ENCODE measurements around the gene UBASH3B. TPM values are rescaled to one million over a fixed set of nuclear protein-coding genes. Genes with fewer than 3 reads are reported as not detected.
A peak's percentile ranks its signal among the peaks of the same experiment; 100 is the strongest.

UBASH3B gene
- total RNA-seq, 2 experiments from 2014 or later = 54.7 to 73.0 TPM

DNA sequence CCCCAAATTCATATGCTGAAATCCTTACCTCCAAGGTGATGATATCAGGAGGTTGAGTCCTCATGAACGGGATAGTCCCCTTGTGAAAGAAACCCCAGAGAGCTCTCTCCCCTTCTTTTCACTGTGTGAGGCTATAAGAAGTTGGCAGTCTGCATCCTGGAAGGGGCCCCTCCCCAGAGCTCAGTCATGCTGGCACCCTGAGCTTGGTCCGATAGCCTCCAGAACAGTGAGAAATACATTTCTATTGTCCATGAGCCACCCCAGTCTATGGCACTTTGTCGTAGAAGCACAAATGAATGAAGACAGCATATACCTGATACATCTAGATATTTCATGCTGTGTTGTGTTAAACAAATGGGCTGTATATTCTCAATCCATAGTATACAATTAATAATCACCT, 101.7 kb downstream of the UBASH3B start:
- DNase-seq (ENCODE audit: low spot score) = no peak
- intact Hi-C loops (cut with micrococcal nuclease; ENCODE audit: unreplicated experiment) = loop anchor here (2.0 to 10.0 kb wide), 4 partner anchors 98 to 508 kb away; partner anchors contain the start of gene HSPA8
- H2AFZ ChIP-seq (ENCODE audit: low read length) = no peak overlapping the region
- H3K4me1 ChIP-seq (ENCODE audit: insufficient read depth, low read length, poor library complexity, severe bottlenecking) = peaks cover 48% of the 10 kb centered on the region
- no peaks in the 10 kb centered on the region for H3K9me3 ChIP-seq (ENCODE audit: low read length)
- no peak for TF ChIP-seq EZH2phosphoT487 (IDR thresholded peaks at IDR 0.05; ENCODE audit: borderline replicate concordance, low read depth, low read length)
- TF ChIP-seq, protein P1, sequence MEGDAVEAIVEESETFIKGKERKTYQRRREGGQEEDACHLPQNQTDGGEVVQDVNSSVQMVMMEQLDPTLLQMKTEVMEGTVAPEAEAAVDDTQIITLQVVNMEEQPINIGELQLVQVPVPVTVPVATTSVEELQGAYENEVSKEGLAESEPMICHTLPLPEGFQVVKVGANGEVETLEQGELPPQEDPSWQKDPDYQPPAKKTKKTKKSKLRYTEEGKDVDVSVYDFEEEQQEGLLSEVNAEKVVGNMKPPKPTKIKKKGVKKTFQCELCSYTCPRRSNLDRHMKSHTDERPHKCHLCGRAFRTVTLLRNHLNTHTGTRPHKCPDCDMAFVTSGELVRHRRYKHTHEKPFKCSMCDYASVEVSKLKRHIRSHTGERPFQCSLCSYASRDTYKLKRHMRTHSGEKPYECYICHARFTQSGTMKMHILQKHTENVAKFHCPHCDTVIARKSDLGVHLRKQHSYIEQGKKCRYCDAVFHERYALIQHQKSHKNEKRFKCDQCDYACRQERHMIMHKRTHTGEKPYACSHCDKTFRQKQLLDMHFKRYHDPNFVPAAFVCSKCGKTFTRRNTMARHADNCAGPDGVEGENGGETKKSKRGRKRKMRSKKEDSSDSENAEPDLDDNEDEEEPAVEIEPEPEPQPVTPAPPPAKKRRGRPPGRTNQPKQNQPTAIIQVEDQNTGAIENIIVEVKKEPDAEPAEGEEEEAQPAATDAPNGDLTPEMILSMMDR (conservative IDR thresholded peaks at IDR 0.05; ENCODE audit: low read length) = no peak
- H3K4me2 ChIP-seq (ENCODE audit: low read length) = no peak overlapping the region
- no peak overlapping the region for H3K4me3 ChIP-seq (ENCODE audit: low read depth, low read length, poor library complexity, severe bottlenecking)
- ChIA-PET CTCF (ENCODE audit: unreplicated experiment) (interaction anchor here (0.5 to 3.4 kb wide), 16 partner anchors 10 to 1065 kb away, joined by 3 to 32 read pairs (median 7); partner anchors contain the start of gene UBASH3B), POLR2A (interaction anchor here (1.8 to 4.3 kb wide), 8 partner anchors 10 to 101 kb away, joined by 8 to 58 read pairs (median 24); partner anchors contain the start of gene UBASH3B)
- H3K9me2 ChIP-seq (ENCODE audit: insufficient read depth, low read length) = no peaks in the 10 kb centered on the region
- peaks cover 12% of the 10 kb centered on the region; the same call in 1 of the 2 replicates for H3K79me2 ChIP-seq (ENCODE audit: insufficient read depth, low read depth, low read length)
- no peaks in the 10 kb centered on the region for H3K36me3 ChIP-seq (ENCODE audit: insufficient read depth, low read length)
- H3K27ac ChIP-seq (ENCODE audit: low read depth, low read length, poor library complexity, severe bottlenecking) = peak overlapping the region; percentile 70
- no TSS peak for BruUV-seq (replicated peaks)
- no peaks in the 10 kb centered on the region for H4K20me1 ChIP-seq (ENCODE audit: insufficient read depth, low read length)

DNA sequence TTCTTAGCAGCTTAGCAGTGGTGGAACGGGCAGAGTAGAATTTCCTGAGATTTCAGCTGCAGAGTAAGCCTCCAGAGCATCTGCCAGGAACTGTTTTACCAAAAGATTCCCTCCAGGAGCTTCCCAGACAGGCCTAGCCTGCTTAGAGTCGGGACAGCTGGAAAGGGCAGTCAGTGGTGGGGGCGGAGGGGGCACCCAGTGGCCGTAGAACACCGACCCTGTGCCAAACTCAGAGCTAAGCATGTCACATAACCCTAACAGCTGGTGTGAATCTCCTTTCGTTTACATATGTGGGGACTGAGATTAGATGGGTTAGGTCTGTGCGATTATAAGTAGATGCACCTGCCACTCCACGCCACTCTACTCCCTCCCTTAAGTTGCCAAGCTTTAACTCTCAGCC, 102.8 kb downstream of the UBASH3B start:
- no peak for DNase-seq (ENCODE audit: low spot score)
- intact Hi-C loops (cut with micrococcal nuclease; ENCODE audit: unreplicated experiment) = loop anchor here (10.0 kb wide), 2 partner anchors 306 to 506 kb away; partner anchors contain the start of gene HSPA8
- Histone ChIP-seq H3K79me2 (ENCODE audit: insufficient read depth, low read depth, low read length) (peaks cover 12% of the 10 kb centered on the region; the same call in 1 of the 2 replicates), H3K4me1 (ENCODE audit: insufficient read depth, low read length, poor library complexity, severe bottlenecking) (peaks cover 38% of the 10 kb centered on the region), H3K4me3 (ENCODE audit: low read depth, low read length, poor library complexity, severe bottlenecking) (no peak overlapping the region), H3K4me2 (ENCODE audit: low read length) (no peak overlapping the region), H3K9me2 (ENCODE audit: insufficient read depth, low read length) (no peaks in the 10 kb centered on the region), H3K27ac (ENCODE audit: low read depth, low read length, poor library complexity, severe bottlenecking) (no peak overlapping the region), H3K36me3 (ENCODE audit: insufficient read depth, low read length) (no peaks in the 10 kb centered on the region), H2AFZ (ENCODE audit: low read length) (no peak overlapping the region), H4K20me1 (ENCODE audit: insufficient read depth, low read length) (no peaks in the 10 kb centered on the region), H3K9me3 (ENCODE audit: low read length) (no peaks in the 10 kb centered on the region)
- ChIA-PET CTCF (ENCODE audit: unreplicated experiment) (interaction anchor here (0.6 to 1.0 kb wide), 2 partner anchors 93 to 125 kb away, joined by 3 to 6 read pairs; no protein-coding TSS in a partner anchor), POLR2A (interaction anchor here (0.9 to 2.3 kb wide), 5 partner anchors 42 to 123 kb away, joined by 3 to 8 read pairs (median 5); partner anchors contain the start of gene UBASH3B)
- TF ChIP-seq, protein P1 (conservative IDR thresholded peaks at IDR 0.05; ENCODE audit: low read length) = no peak
- TF ChIP-seq EZH2phosphoT487 (IDR thresholded peaks at IDR 0.05; ENCODE audit: borderline replicate concordance, low read depth, low read length) = no peak
- no TSS peak for BruUV-seq (replicated peaks)

DNA sequence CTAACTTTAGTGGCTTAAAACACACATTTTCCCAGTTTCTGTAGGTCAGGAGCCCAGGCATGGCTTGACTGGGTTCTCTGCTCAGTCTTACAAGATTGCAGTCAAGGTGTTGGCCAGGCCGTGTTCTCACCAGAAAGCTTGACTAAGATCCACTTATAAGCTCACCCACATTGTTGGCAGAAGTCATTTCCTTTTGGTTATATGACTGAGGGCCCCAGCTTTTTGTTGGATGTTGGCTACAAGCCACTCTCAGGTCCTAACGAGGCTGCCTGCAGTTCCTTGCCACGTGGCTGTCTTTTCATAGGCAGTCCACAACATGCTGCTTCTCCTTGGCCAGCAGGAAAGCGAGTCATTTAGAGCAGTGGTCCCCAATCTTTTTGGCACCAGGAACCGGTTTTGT, 103.5 kb downstream of the UBASH3B start:
- no peaks in the 10 kb centered on the region for H4K20me1 ChIP-seq (ENCODE audit: insufficient read depth, low read length)
- ChIA-PET POLR2A (interaction anchor here (0.9 to 2.3 kb wide), 5 partner anchors 42 to 126 kb away, joined by 3 to 8 read pairs (median 4); partner anchors contain the start of gene UBASH3B), CTCF (ENCODE audit: unreplicated experiment) (interaction anchor here (1.0 kb wide), 1 partner anchor 126 kb away, joined by 3 read pairs; no protein-coding TSS in a partner anchor)
- H3K4me2 ChIP-seq (ENCODE audit: low read length) = no peak overlapping the region
- H3K9me2 ChIP-seq (ENCODE audit: insufficient read depth, low read length) = no peaks in the 10 kb centered on the region
- no peak overlapping the region for H3K4me3 ChIP-seq (ENCODE audit: low read depth, low read length, poor library complexity, severe bottlenecking)
- BruUV-seq (replicated peaks) = no TSS peak
- peaks cover 34% of the 10 kb centered on the region for H3K4me1 ChIP-seq (ENCODE audit: insufficient read depth, low read length, poor library complexity, severe bottlenecking)
- peaks cover 9% of the 10 kb centered on the region; the same call in 1 of the 2 replicates for H3K79me2 ChIP-seq (ENCODE audit: insufficient read depth, low read depth, low read length)
- H2AFZ ChIP-seq (ENCODE audit: low read length) = no peak overlapping the region
- H3K9me3 ChIP-seq (ENCODE audit: low read length) = no peaks in the 10 kb centered on the region
- TF ChIP-seq EZH2phosphoT487 (IDR thresholded peaks at IDR 0.05; ENCODE audit: borderline replicate concordance, low read depth, low read length) = no peak
- TF ChIP-seq, protein P1 (conservative IDR thresholded peaks at IDR 0.05; ENCODE audit: low read length) = no peak
- no peak overlapping the region for H3K27ac ChIP-seq (ENCODE audit: low read depth, low read length, poor library complexity, severe bottlenecking)
- DNase-seq (ENCODE audit: low spot score) = no peak
- H3K36me3 ChIP-seq (ENCODE audit: insufficient read depth, low read length) = no peaks in the 10 kb centered on the region
- intact Hi-C loops (cut with micrococcal nuclease; ENCODE audit: unreplicated experiment) = loop anchor here (10.0 kb wide), 2 partner anchors 306 to 506 kb away; partner anchors contain the start of gene HSPA8

Measured in OCI-LY7 (cell line).